GM21390 (cell line): ENCODE measurements around the gene PRKAR1B.

Experiments
- ATAC-seq: cut with Tn5 transposase; IDR thresholded peaks from one replicate; pipeline ENCODE4 v1.9.1; 2021; ENCODE audit not compliant: unreplicated experiment

The PRKAR1B gene

GRCh38 chr7:607938-608337 lies 119.1 kb downstream of the PRKAR1B start:
- no peak for ATAC-seq

GRCh38 chr7:605661-606450 lies 121.2 kb downstream of the PRKAR1B start:
- no peak for ATAC-seq

- no peak for ATAC-seq
Observed at GRCh38 chr7:604884-605531, 122.1 kb downstream of the PRKAR1B start.

- ATAC-seq = peak; percentile 66
Observed at GRCh38 chr7:604001-604883, 122.8 kb downstream of the PRKAR1B start.

- no peak for ATAC-seq
Observed at GRCh38 chr7:603152-603951, 123.7 kb downstream of the PRKAR1B start.

- ATAC-seq = no peak
Observed at GRCh38 chr7:602341-603141, 124.5 kb downstream of the PRKAR1B start.

- ATAC-seq = peak; percentile 49
Observed at GRCh38 chr7:601595-602340, 125.3 kb downstream of the PRKAR1B start.

GRCh38 chr7:601036-601594 lies 126.0 kb downstream of the PRKAR1B start:
- ATAC-seq = no peak

GRCh38 chr7:600149-601035 lies 126.7 kb downstream of the PRKAR1B start:
- ATAC-seq = no peak

GRCh38 chr7:598899-599298 lies 128.2 kb downstream of the PRKAR1B start:
- ATAC-seq = no peak

GRCh38 chr7:597348-598178 lies 129.5 kb downstream of the PRKAR1B start:
- ATAC-seq = no peak

- no peak for ATAC-seq
Observed at GRCh38 chr7:596819-597182, 130.3 kb downstream of the PRKAR1B start.

GRCh38 chr7:596071-596818 lies 130.8 kb downstream of the PRKAR1B start:
- ATAC-seq = no peak

- no peak for ATAC-seq
Observed at GRCh38 chr7:595621-596010, 131.5 kb downstream of the PRKAR1B start.

- no peak for ATAC-seq
Observed at GRCh38 chr7:594920-595620, 132.0 kb downstream of the PRKAR1B start.
